NCI-H146 treated with DMSO at 0.1 percent for 48 hours (cell line): ENCODE results near the gene FLOT1.

ENCODE experiments used
- DNase-seq: peaks from one replicate; lab custom pipeline; 2025; ENCODE audit not compliant: unreplicated experiment; lab: John Stamatoyannopoulos, UW

FLOT1 gene

GRCh38 chr6:30742316-30743098, at the start of gene FLOT1:
TSS of gene FLOT1 (minus strand) at chr6:30742687. CDS start at chr6:30742189, 498 bp downstream.
- peak; percentile 78 for DNase-seq

GRCh38 chr6:30790724-30791383, 48.4 kb upstream of the FLOT1 start:
- DNase-seq = no peak

- DNase-seq = no peak
These were observed 47.1 kb upstream of the FLOT1 start for GRCh38 chr6:30789606-30790005.

GRCh38 chr6:30787954-30788353, 45.5 kb upstream of the FLOT1 start:
- DNase-seq = no peak

GRCh38 chr6:30782425-30783014, 40.0 kb upstream of the FLOT1 start:
- no peak for DNase-seq

- DNase-seq = peak; percentile 74
These were observed 39.4 kb upstream of the FLOT1 start for GRCh38 chr6:30781743-30782424.

GRCh38 chr6:30781395-30781742, 38.9 kb upstream of the FLOT1 start:
- no peak for DNase-seq

GRCh38 chr6:30780642-30780920, 38.1 kb upstream of the FLOT1 start:
- DNase-seq = no peak

GRCh38 chr6:30779850-30780641, 37.6 kb upstream of the FLOT1 start:
- no peak for DNase-seq

GRCh38 chr6:30778001-30778635, 35.6 kb upstream of the FLOT1 start:
- DNase-seq = no peak

- DNase-seq = no peak
These were observed 34.6 kb upstream of the FLOT1 start for GRCh38 chr6:30777155-30777485.

GRCh38 chr6:30776390-30777154, 34.1 kb upstream of the FLOT1 start:
- DNase-seq = no peak

- DNase-seq = no peak
These were observed 32.6 kb upstream of the FLOT1 start for GRCh38 chr6:30775104-30775503.

GRCh38 chr6:30774701-30775100, 32.2 kb upstream of the FLOT1 start:
- DNase-seq = no peak

GRCh38 chr6:30770592-30770991, 28.1 kb upstream of the FLOT1 start:
- no peak for DNase-seq

GRCh38 chr6:30769853-30770524, 27.5 kb upstream of the FLOT1 start:
- no peak for DNase-seq

GRCh38 chr6:30769088-30769852, 26.8 kb upstream of the FLOT1 start:
- no peak for DNase-seq

- DNase-seq = no peak
These were observed 26.2 kb upstream of the FLOT1 start for GRCh38 chr6:30768634-30769087.

- no peak for DNase-seq
These were observed 25.4 kb upstream of the FLOT1 start for GRCh38 chr6:30767944-30768301.
